ENCODE data around the gene ZIC1. TPM values are rescaled to one million over a fixed set of nuclear protein-coding genes. Genes with fewer than 3 reads are reported as not detected.

The ZIC1 gene
- total RNA-seq, 1 experiment from 2014 or later: not detected

GRCh38 chr3:147387885-147388699 is 21.1 kb upstream of the ZIC1 start (continued):
- no peak for TF ChIP-seq CTCF (IDR thresholded peaks at IDR 0.05 in 2 of 3, conservative IDR thresholded peaks at IDR 0.05 in 1 of 3; ENCODE audit: borderline replicate concordance in 1 of 3, insufficient read depth in 1 of 3, low read depth in 2 of 3, low read length in 2 of 3)

- TF ChIP-seq ZBTB33 (IDR thresholded peaks at IDR 0.05; ENCODE audit: extremely low read depth, insufficient replicate concordance, low read length) (no peak), SP1 (IDR thresholded peaks at IDR 0.05; ENCODE audit: low read depth) (no peak), FOSL1 (IDR thresholded peaks at IDR 0.05; ENCODE audit: low read depth) (no peak), EZH2phosphoT487 (IDR thresholded peaks at IDR 0.05; ENCODE audit: borderline replicate concordance) (no peak), POLR2AphosphoS5 (IDR thresholded peaks at IDR 0.05; ENCODE audit: low read depth, low read length) (no peak), ELF1 (IDR thresholded peaks at IDR 0.05; ENCODE audit: borderline replicate concordance, low read depth) (no peak), EGR1 (IDR thresholded peaks at IDR 0.05; ENCODE audit: low read depth) (no peak), SRF (IDR thresholded peaks at IDR 0.05; ENCODE audit: low read depth) (no peak), RAD21 (IDR thresholded peaks at IDR 0.05; ENCODE audit: low read depth) (no peak), ZNF274 (IDR thresholded peaks at IDR 0.05; ENCODE audit: low read depth, low read length) (no peak), JUND (IDR thresholded peaks at IDR 0.05) (no peak), CBX3 (IDR thresholded peaks at IDR 0.05; ENCODE audit: low read depth) (no peak), CTCF (IDR thresholded peaks at IDR 0.05 in 2 of 3, conservative IDR thresholded peaks at IDR 0.05 in 1 of 3; ENCODE audit: borderline replicate concordance in 1 of 3, insufficient read depth in 1 of 3, low read depth in 2 of 3, low read length in 2 of 3) (no peak), MAX (IDR thresholded peaks at IDR 0.05) (no peak)
- intact Hi-C loops (cut with micrococcal nuclease): no loop called here
These were observed 20.2 kb upstream of the ZIC1 start for GRCh38 chr3:147388700-147389580.

More at GRCh38 chr3:147388700-147389580, 20.2 kb upstream of the ZIC1 start:
- BruUV-seq (replicated peaks): no TSS peak
- no peaks in the 10 kb centered on the region for H3K79me2 ChIP-seq (ENCODE audit: insufficient read depth, low read length)
- no peaks in the 10 kb centered on the region for H3K9me3 ChIP-seq (ENCODE audit: control insufficient read depth in 1 of 2, insufficient read depth in 1 of 2, low read depth in 1 of 2, low read length in 2 of 2)
- H3K27ac ChIP-seq (ENCODE audit: low read depth, low read length): no peak overlapping the region
- no peaks in the 10 kb centered on the region for H4K20me1 ChIP-seq (ENCODE audit: insufficient read depth)
- no peak overlapping the region for H3K4me2 ChIP-seq (ENCODE audit: low read length)
- RAD21 ChIA-PET (ENCODE audit: low non-redundant PET in 1 of 2, low total read pairs in 2 of 2, uncharacterized antibody in 2 of 2, unreplicated experiment in 2 of 2): no interaction called here
- no peaks in the 10 kb centered on the region for H3K4me1 ChIP-seq (ENCODE audit: control insufficient read depth in 1 of 2, insufficient read depth in 2 of 2, low read length in 2 of 2)
- DNase-seq (ENCODE audit: low read depth, low spot score) (no peak), ATAC-seq (no peak)
- no peak overlapping the region for H2AFZ ChIP-seq (ENCODE audit: low read depth, low read length, poor library complexity, severe bottlenecking)
- no peaks in the 10 kb centered on the region for H3K36me3 ChIP-seq (ENCODE audit: control insufficient read depth in 1 of 2, insufficient read depth in 2 of 2, low read length in 2 of 2)
- no peak overlapping the region for H3K4me3 ChIP-seq (replicated peaks in 1 of 2; ENCODE audit: low read depth in 1 of 2, low read length in 2 of 2)
- no peaks in the 10 kb centered on the region for H3K27me3 ChIP-seq (ENCODE audit: insufficient read depth, low read length)
- POLR2A ChIA-PET: interaction anchor here (0.7 kb wide), 1 partner anchor 1108 kb away, joined by 3 read pairs; no protein-coding TSS in a partner anchor
- no peak overlapping the region for H3K9ac ChIP-seq (ENCODE audit: low read length)
- no peaks in the 10 kb centered on the region for H3K9me2 ChIP-seq (ENCODE audit: insufficient read depth)
- CTCF ChIA-PET: no interaction called here

Data from HCT116 (cell line).